WTC11 (cell line): Measurements from ENCODE around the gene FAHD2A.

Experiments
- CTCF ChIP-seq: fragments of 200-600 bp; IDR thresholded peaks from 2 replicates; pipeline ENCODE4 v1.8.0; 2022; ENCODE audit warnings: antibody characterized with exemption
- NFATC4 ChIP-seq: fragments of 250-450 bp; sonication (Bioruptor Pico); IDR thresholded peaks from 2 replicates; pipeline ENCODE4 v1.9.0; 2021; ENCODE audit warnings: mild to moderate bottlenecking
- ZNF138 ChIP-seq: sonication (generic); formaldehyde crosslinking; conservative IDR thresholded peaks from 2 replicates; pipeline ENCODE4 v1.8.1; 2022; ENCODE audit warnings: mild to moderate bottlenecking, moderate library complexity, missing genetic modification reagents

- TF ChIP-seq ZNF138 (CRISPR knock-in tag) = no peak
- no peak for TF ChIP-seq NFATC4 (CRISPR knock-in tag)
- no peak for TF ChIP-seq CTCF
These were observed 26.9 kb upstream of the FAHD2A start for GRCh38 chr2:95375532-95376150.
